Measurements from ENCODE around the gene PLEKHA5. TPM values are rescaled to one million over a fixed set of nuclear protein-coding genes. Genes with fewer than 3 reads are reported as not detected.

Gene PLEKHA5
- total and polyA plus RNA-seq, 3 experiments from 2014 or later, result 5.5 to 8.6 (median 5.7) TPM

GRCh38 chr12:19148860-19149259, 19.3 kb downstream of the PLEKHA5 start:
- no peak for DNase-seq
- Histone ChIP-seq H3K27ac (ENCODE audit: low read depth, low read length) (no peak overlapping the region), H3K36me3 (ENCODE audit: insufficient read depth, low read length) (no peaks in the 10 kb centered on the region), H3K9me3 (ENCODE audit: low read length) (no peaks in the 10 kb centered on the region), H3K27me3 (ENCODE audit: insufficient read depth, low read length, poor library complexity, severe bottlenecking) (no peaks in the 10 kb centered on the region), H3K4me3 (ENCODE audit: low read length) (no peak overlapping the region), H3K4me1 (ENCODE audit: insufficient read depth, low read length) (no peaks in the 10 kb centered on the region)
- H3K9me3 Mint-ChIP-seq, result no peaks in the 10 kb centered on the region
- H3K36me3 Mint-ChIP-seq, result peaks cover 3 to 12% (median 4%) of the 10 kb centered on the region in 3 donors
- H3K27me3 Mint-ChIP-seq, result no peaks in the 10 kb centered on the region
- ChIA-PET CTCF (no interaction called here), POLR2A (no interaction called here)
- peaks cover 0 to 5% (median 3%) of the 10 kb centered on the region in 3 donors for H3K4me1 Mint-ChIP-seq
- no peak overlapping the region for H3K27ac Mint-ChIP-seq
- H3K4me3 Mint-ChIP-seq, result peak overlapping the region in 1 of 7 donors; percentile 68

- no peaks in the 10 kb centered on the region for H3K27me3 ChIP-seq (ENCODE audit: insufficient read depth, low read length, poor library complexity, severe bottlenecking)
- Mint-ChIP-seq H3K9me3 (no peaks in the 10 kb centered on the region), H3K4me3 (no peak overlapping the region), H3K4me1 (peaks cover 0 to 5% (median 3%) of the 10 kb centered on the region in 3 donors), H3K27ac (peak overlapping the region in 1 of 8 donors; percentile 3), H3K27me3 (no peaks in the 10 kb centered on the region), H3K36me3 (peaks cover 3 to 9% (median 4%) of the 10 kb centered on the region in 3 donors)
- ChIA-PET POLR2A (no interaction called here), CTCF (no interaction called here)
- H3K4me1 ChIP-seq (ENCODE audit: insufficient read depth, low read length), result no peaks in the 10 kb centered on the region
- no peaks in the 10 kb centered on the region for H3K36me3 ChIP-seq (ENCODE audit: insufficient read depth, low read length)
- H3K9me3 ChIP-seq (ENCODE audit: low read length), result no peaks in the 10 kb centered on the region
- no peak overlapping the region for H3K4me3 ChIP-seq (ENCODE audit: low read length)
- DNase-seq, result no peak
- no peak overlapping the region for H3K27ac ChIP-seq (ENCODE audit: low read depth, low read length)
Observed at GRCh38 chr12:19150273-19150900, 20.9 kb downstream of the PLEKHA5 start.

GRCh38 chr12:19151298-19151697, 21.8 kb downstream of the PLEKHA5 start:
- Mint-ChIP-seq H3K9me3 (no peaks in the 10 kb centered on the region), H3K27me3 (no peaks in the 10 kb centered on the region), H3K4me1 (peaks cover 0 to 5% (median 3%) of the 10 kb centered on the region in 3 donors), H3K27ac (peak overlapping the region in 1 of 8 donors; percentile 2), H3K4me3 (no peak overlapping the region), H3K36me3 (peaks cover 3 to 9% (median 4%) of the 10 kb centered on the region in 3 donors)
- H3K27me3 ChIP-seq (ENCODE audit: insufficient read depth, low read length, poor library complexity, severe bottlenecking), result no peaks in the 10 kb centered on the region
- CTCF ChIA-PET, result no interaction called here
- no peak overlapping the region for H3K27ac ChIP-seq (ENCODE audit: low read depth, low read length)
- POLR2A ChIA-PET, result no interaction called here
- H3K4me1 ChIP-seq (ENCODE audit: insufficient read depth, low read length), result no peaks in the 10 kb centered on the region
- H3K9me3 ChIP-seq (ENCODE audit: low read length), result no peaks in the 10 kb centered on the region
- no peak overlapping the region for H3K4me3 ChIP-seq (ENCODE audit: low read length)
- DNase-seq, result no peak
- no peaks in the 10 kb centered on the region for H3K36me3 ChIP-seq (ENCODE audit: insufficient read depth, low read length)

GRCh38 chr12:19153396-19153795, 23.9 kb downstream of the PLEKHA5 start:
- Histone ChIP-seq H3K4me3 (ENCODE audit: low read length) (no peak overlapping the region), H3K9me3 (ENCODE audit: low read length) (no peaks in the 10 kb centered on the region), H3K27ac (ENCODE audit: low read depth, low read length) (no peak overlapping the region), H3K36me3 (ENCODE audit: insufficient read depth, low read length) (no peaks in the 10 kb centered on the region), H3K27me3 (ENCODE audit: insufficient read depth, low read length, poor library complexity, severe bottlenecking) (no peaks in the 10 kb centered on the region), H3K4me1 (ENCODE audit: insufficient read depth, low read length) (no peaks in the 10 kb centered on the region)
- H3K4me3 Mint-ChIP-seq, result no peak overlapping the region
- H3K9me3 Mint-ChIP-seq, result no peaks in the 10 kb centered on the region
- ChIA-PET CTCF (no interaction called here), POLR2A (no interaction called here)
- H3K36me3 Mint-ChIP-seq, result peaks cover 3 to 9% (median 4%) of the 10 kb centered on the region in 3 donors
- no peak for DNase-seq
- no peak overlapping the region for H3K27ac Mint-ChIP-seq
- H3K4me1 Mint-ChIP-seq, result peaks cover under 1 to 5% (median 3%) of the 10 kb centered on the region in 3 donors
- no peaks in the 10 kb centered on the region for H3K27me3 Mint-ChIP-seq

GRCh38 chr12:19154686-19155085, 25.2 kb downstream of the PLEKHA5 start:
- peaks cover 0 to 6% (median 2%) of the 10 kb centered on the region in 3 donors for H3K36me3 Mint-ChIP-seq
- CTCF ChIA-PET, result no interaction called here

GRCh38 chr12:19155981-19156734, 26.6 kb downstream of the PLEKHA5 start:
- no peaks in the 10 kb centered on the region for H3K9me3 Mint-ChIP-seq
- no peak overlapping the region for H3K4me3 Mint-ChIP-seq
- Histone ChIP-seq H3K9me3 (ENCODE audit: low read length) (no peaks in the 10 kb centered on the region), H3K4me1 (ENCODE audit: insufficient read depth, low read length) (no peaks in the 10 kb centered on the region), H3K27me3 (ENCODE audit: insufficient read depth, low read length, poor library complexity, severe bottlenecking) (no peaks in the 10 kb centered on the region), H3K36me3 (ENCODE audit: insufficient read depth, low read length) (no peaks in the 10 kb centered on the region), H3K27ac (ENCODE audit: low read depth, low read length) (no peak overlapping the region), H3K4me3 (ENCODE audit: low read length) (no peak overlapping the region)
- DNase-seq, result no peak
- no peak overlapping the region for H3K27ac Mint-ChIP-seq
- peaks cover 0 to 1% (median under 1%) of the 10 kb centered on the region in 3 donors for H3K36me3 Mint-ChIP-seq
- peaks cover under 1 to 5% (median 3%) of the 10 kb centered on the region in 3 donors for H3K4me1 Mint-ChIP-seq
- ChIA-PET POLR2A (no interaction called here), CTCF (no interaction called here)
- no peaks in the 10 kb centered on the region for H3K27me3 Mint-ChIP-seq

More at GRCh38 chr12:19154686-19155085, 25.2 kb downstream of the PLEKHA5 start:
- DNase-seq, result no peak
- Mint-ChIP-seq H3K27ac (no peak overlapping the region), H3K4me3 (no peak overlapping the region), H3K9me3 (no peaks in the 10 kb centered on the region), H3K27me3 (no peaks in the 10 kb centered on the region), H3K4me1 (peaks cover 3 to 5% (median 3%) of the 10 kb centered on the region in 3 donors)
- no peak overlapping the region for H3K27ac ChIP-seq (ENCODE audit: low read depth, low read length)
- H3K4me1 ChIP-seq (ENCODE audit: insufficient read depth, low read length), result no peaks in the 10 kb centered on the region
- no peaks in the 10 kb centered on the region for H3K9me3 ChIP-seq (ENCODE audit: low read length)
- POLR2A ChIA-PET, result no interaction called here
- no peak overlapping the region for H3K4me3 ChIP-seq (ENCODE audit: low read length)
- H3K36me3 ChIP-seq (ENCODE audit: insufficient read depth, low read length), result no peaks in the 10 kb centered on the region
- H3K27me3 ChIP-seq (ENCODE audit: insufficient read depth, low read length, poor library complexity, severe bottlenecking), result no peaks in the 10 kb centered on the region

GRCh38 chr12:19158923-19159322, 29.4 kb downstream of the PLEKHA5 start:
- Histone ChIP-seq H3K27ac (ENCODE audit: low read depth, low read length) (no peak overlapping the region), H3K27me3 (ENCODE audit: insufficient read depth, low read length, poor library complexity, severe bottlenecking) (no peaks in the 10 kb centered on the region), H3K36me3 (ENCODE audit: insufficient read depth, low read length) (no peaks in the 10 kb centered on the region), H3K9me3 (ENCODE audit: low read length) (no peaks in the 10 kb centered on the region), H3K4me1 (ENCODE audit: insufficient read depth, low read length) (no peaks in the 10 kb centered on the region), H3K4me3 (ENCODE audit: low read length) (no peak overlapping the region)
- Mint-ChIP-seq H3K27ac (no peak overlapping the region), H3K4me3 (no peak overlapping the region), H3K4me1 (peaks cover 0 to 3% (median 0%) of the 10 kb centered on the region in 3 donors), H3K27me3 (no peaks in the 10 kb centered on the region), H3K36me3 (peaks cover 0 to 1% (median 0%) of the 10 kb centered on the region in 3 donors), H3K9me3 (no peaks in the 10 kb centered on the region)
- DNase-seq, result no peak
- POLR2A ChIA-PET, result no interaction called here
- CTCF ChIA-PET, result interaction anchor here (1.6 kb wide), 1 partner anchor 8 kb away, joined by 3 read pairs; no protein-coding TSS in a partner anchor

- H3K36me3 ChIP-seq (ENCODE audit: insufficient read depth, low read length), result no peaks in the 10 kb centered on the region
- H3K27ac ChIP-seq (ENCODE audit: low read depth, low read length), result no peak overlapping the region
- H3K4me3 Mint-ChIP-seq, result no peak overlapping the region
- POLR2A ChIA-PET, result no interaction called here
- H3K9me3 ChIP-seq (ENCODE audit: low read length), result no peaks in the 10 kb centered on the region
- H3K36me3 Mint-ChIP-seq, result peaks cover 0 to 4% (median 1%) of the 10 kb centered on the region in 3 donors
- CTCF ChIA-PET, result no interaction called here
- no peak overlapping the region for H3K4me3 ChIP-seq (ENCODE audit: low read length)
- no peak for DNase-seq
- H3K4me1 ChIP-seq (ENCODE audit: insufficient read depth, low read length), result no peaks in the 10 kb centered on the region
- no peaks in the 10 kb centered on the region for H3K27me3 ChIP-seq (ENCODE audit: insufficient read depth, low read length, poor library complexity, severe bottlenecking)
- peak overlapping the region in 1 of 8 donors; percentile 48 for H3K27ac Mint-ChIP-seq
- no peaks in the 10 kb centered on the region for H3K27me3 Mint-ChIP-seq
- no peaks in the 10 kb centered on the region for H3K9me3 Mint-ChIP-seq
- H3K4me1 Mint-ChIP-seq, result peaks cover 5 to 10% (median 7%) of the 10 kb centered on the region in 3 donors
Observed at GRCh38 chr12:19161216-19161615, 31.7 kb downstream of the PLEKHA5 start.
